ENCODE measurements around the gene C3orf49. TPM values are rescaled to one million over a fixed set of nuclear protein-coding genes. Genes with fewer than 3 reads are reported as not detected.

The C3orf49 gene
- total and polyA plus RNA-seq, 2 donors from 2014 or later, result not detected

DNA sequence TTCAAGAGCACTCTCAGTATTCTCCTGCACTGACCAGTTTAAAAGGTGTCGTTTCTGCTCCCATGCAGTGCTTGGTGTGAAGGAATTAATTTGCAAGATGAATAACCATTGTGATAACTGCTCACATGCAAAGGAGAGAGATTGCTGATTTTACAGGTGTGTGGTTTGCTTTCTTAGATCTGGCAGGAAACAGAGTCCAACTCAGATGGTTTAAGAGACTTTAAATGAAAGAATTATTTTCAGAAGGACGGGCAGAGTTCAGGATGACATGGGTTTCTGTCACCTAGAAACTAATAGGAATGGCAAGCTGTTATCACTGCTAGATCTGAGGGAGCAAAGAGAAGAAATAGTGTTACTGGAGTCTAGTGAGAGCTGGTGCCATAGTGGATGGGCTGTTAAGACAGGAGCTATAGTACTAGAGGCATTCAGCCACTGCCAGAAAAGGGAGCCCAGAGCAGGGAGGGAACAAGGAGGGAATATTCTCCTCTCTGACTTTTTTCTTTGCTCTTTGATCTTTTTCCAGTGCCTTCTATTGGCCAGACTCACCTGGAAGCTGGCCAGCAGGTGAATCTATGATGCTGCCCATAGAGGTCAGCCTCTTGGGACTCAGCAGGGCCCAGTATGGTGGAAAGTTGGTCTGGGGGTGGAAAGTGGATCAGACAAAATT lies 59.4 kb downstream of the C3orf49 start:
- Histone ChIP-seq H3K4me3 (ENCODE audit: low read length in 3 of 3) (no peak overlapping the region), H3K27ac (ENCODE audit: low read depth in 2 of 2, low read length in 2 of 2) (no peak overlapping the region), H3K27me3 (ENCODE audit: control insufficient read depth, insufficient read depth, low read length) (no peaks in the 10 kb centered on the region), H3K36me3 (ENCODE audit: control insufficient read depth in 2 of 3, insufficient read depth in 3 of 3, low read length in 3 of 3) (no peaks in the 10 kb centered on the region), H3K4me1 (ENCODE audit: control insufficient read depth in 2 of 3, insufficient read depth in 2 of 3, low read depth in 1 of 3, low read length in 3 of 3) (peaks cover 0 to 18% (median 3%) of the 10 kb centered on the region in 3 donors), H3K9me3 (ENCODE audit: control insufficient read depth in 2 of 3, insufficient read depth in 1 of 3, low read length in 3 of 3) (no peaks in the 10 kb centered on the region), H3K9ac (ENCODE audit: low read length in 3 of 3) (no peak overlapping the region)
- FAIRE-seq, result no peak
- no peak for DNase-seq
- intact Hi-C loops (cut with DNase I), result no loop called here
- TF ChIP-seq, protein P1, sequence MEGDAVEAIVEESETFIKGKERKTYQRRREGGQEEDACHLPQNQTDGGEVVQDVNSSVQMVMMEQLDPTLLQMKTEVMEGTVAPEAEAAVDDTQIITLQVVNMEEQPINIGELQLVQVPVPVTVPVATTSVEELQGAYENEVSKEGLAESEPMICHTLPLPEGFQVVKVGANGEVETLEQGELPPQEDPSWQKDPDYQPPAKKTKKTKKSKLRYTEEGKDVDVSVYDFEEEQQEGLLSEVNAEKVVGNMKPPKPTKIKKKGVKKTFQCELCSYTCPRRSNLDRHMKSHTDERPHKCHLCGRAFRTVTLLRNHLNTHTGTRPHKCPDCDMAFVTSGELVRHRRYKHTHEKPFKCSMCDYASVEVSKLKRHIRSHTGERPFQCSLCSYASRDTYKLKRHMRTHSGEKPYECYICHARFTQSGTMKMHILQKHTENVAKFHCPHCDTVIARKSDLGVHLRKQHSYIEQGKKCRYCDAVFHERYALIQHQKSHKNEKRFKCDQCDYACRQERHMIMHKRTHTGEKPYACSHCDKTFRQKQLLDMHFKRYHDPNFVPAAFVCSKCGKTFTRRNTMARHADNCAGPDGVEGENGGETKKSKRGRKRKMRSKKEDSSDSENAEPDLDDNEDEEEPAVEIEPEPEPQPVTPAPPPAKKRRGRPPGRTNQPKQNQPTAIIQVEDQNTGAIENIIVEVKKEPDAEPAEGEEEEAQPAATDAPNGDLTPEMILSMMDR (IDR thresholded peaks at IDR 0.05; ENCODE audit: borderline replicate concordance, extremely low read depth, insufficient read depth), result no peak

DNA sequence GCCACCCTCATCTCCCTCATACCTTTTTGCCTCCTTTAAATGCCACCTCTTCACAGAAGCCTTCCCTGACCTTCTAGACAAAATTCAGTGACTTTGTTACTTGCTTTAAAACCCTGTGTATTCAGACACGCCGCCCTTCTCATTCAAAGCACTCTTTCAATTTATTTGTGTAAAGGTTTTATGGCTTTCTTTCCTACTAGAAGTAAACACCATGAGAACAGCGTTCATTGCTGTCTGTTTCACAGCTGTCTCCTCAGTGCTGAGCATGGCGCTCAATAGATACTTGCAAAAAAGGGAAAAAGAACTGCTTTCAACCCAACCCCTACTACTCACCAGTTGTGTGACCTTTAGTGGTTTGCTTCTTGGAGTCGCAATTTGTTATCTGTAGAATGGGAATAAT lies 61.6 kb downstream of the C3orf49 start:
- no peak overlapping the region for H3K9ac ChIP-seq (ENCODE audit: low read length in 3 of 3)
- no peak for DNase-seq
- H3K27me3 ChIP-seq (ENCODE audit: control insufficient read depth, insufficient read depth, low read length), result no peaks in the 10 kb centered on the region
- TF ChIP-seq, protein P1 (IDR thresholded peaks at IDR 0.05; ENCODE audit: borderline replicate concordance, extremely low read depth, insufficient read depth), result no peak
- intact Hi-C loops (cut with DNase I), result no loop called here
- H3K9me3 ChIP-seq (ENCODE audit: control insufficient read depth in 2 of 3, insufficient read depth in 1 of 3, low read length in 3 of 3), result no peaks in the 10 kb centered on the region
- H3K4me3 ChIP-seq (ENCODE audit: low read length in 3 of 3), result no peak overlapping the region
- no peaks in the 10 kb centered on the region for H3K36me3 ChIP-seq (ENCODE audit: control insufficient read depth in 2 of 3, insufficient read depth in 3 of 3, low read length in 3 of 3)
- no peak for FAIRE-seq
- no peak overlapping the region for H3K27ac ChIP-seq (ENCODE audit: low read depth in 2 of 2, low read length in 2 of 2)
- peaks cover 0 to 17% (median 3%) of the 10 kb centered on the region in 3 donors for H3K4me1 ChIP-seq (ENCODE audit: control insufficient read depth in 2 of 3, insufficient read depth in 2 of 3, low read depth in 1 of 3, low read length in 3 of 3)

DNA sequence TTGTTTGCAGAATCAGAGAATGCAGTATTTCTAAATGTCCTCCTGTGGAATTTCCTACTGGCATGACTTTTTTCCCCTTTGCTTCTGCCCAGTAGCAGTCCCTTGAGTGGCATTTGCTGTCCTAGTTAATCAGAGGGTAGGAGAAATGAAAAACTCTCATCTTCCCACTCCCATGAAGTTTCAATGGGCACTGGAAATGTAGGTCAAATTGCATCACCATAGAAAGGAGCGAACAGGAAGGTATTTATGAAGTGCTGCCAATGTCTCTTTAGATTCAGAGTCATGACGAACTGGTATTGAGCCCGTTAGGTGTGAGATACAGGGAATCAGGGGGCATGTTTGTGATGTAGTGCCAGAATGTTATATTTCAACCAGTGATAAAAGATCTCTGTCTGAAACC lies 67.8 kb downstream of the C3orf49 start:
- H3K27me3 ChIP-seq (ENCODE audit: control insufficient read depth, insufficient read depth, low read length), result no peaks in the 10 kb centered on the region
- H3K9ac ChIP-seq (ENCODE audit: low read length in 3 of 3), result no peak overlapping the region
- no peak for FAIRE-seq
- H3K36me3 ChIP-seq (ENCODE audit: control insufficient read depth in 2 of 3, insufficient read depth in 3 of 3, low read length in 3 of 3), result no peaks in the 10 kb centered on the region
- peaks cover 0 to 6% (median 2%) of the 10 kb centered on the region in 3 donors for H3K4me1 ChIP-seq (ENCODE audit: control insufficient read depth in 2 of 3, insufficient read depth in 2 of 3, low read depth in 1 of 3, low read length in 3 of 3)
- DNase-seq, result no peak
- H3K4me3 ChIP-seq (ENCODE audit: low read length in 3 of 3), result no peak overlapping the region
- TF ChIP-seq, protein P1 (IDR thresholded peaks at IDR 0.05; ENCODE audit: borderline replicate concordance, extremely low read depth, insufficient read depth), result no peak
- H3K9me3 ChIP-seq (ENCODE audit: control insufficient read depth in 2 of 3, insufficient read depth in 1 of 3, low read length in 3 of 3), result no peaks in the 10 kb centered on the region
- no peak overlapping the region for H3K27ac ChIP-seq (ENCODE audit: low read depth in 2 of 2, low read length in 2 of 2)
- intact Hi-C loops (cut with DNase I), result no loop called here

DNA sequence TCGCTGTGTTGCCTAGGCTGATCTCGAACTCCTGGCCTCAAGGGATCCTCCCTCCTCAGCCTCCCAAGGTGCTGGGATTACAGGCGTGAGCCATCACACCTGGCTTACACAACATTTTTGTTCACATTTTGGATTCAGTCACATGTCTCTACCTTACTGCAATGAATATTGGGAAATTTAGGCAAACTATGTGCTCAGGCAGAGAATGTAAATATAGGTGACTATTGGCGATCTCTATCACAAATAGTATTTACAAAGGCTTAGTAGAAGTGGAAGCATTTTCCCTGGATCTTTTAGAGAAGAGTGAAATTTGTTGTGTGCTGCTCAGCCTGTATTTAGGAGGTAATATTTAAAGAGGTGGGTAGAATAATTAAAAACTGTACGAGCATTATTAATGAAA lies 72.4 kb downstream of the C3orf49 start:
- Histone ChIP-seq H3K27ac (ENCODE audit: low read depth in 2 of 2, low read length in 2 of 2) (no peak overlapping the region), H3K36me3 (ENCODE audit: control insufficient read depth in 2 of 3, insufficient read depth in 3 of 3, low read length in 3 of 3) (no peaks in the 10 kb centered on the region), H3K4me3 (ENCODE audit: low read length in 3 of 3) (no peak overlapping the region), H3K27me3 (ENCODE audit: control insufficient read depth, insufficient read depth, low read length) (no peaks in the 10 kb centered on the region), H3K9ac (ENCODE audit: low read length in 3 of 3) (no peak overlapping the region), H3K9me3 (ENCODE audit: control insufficient read depth in 2 of 3, insufficient read depth in 1 of 3, low read length in 3 of 3) (no peaks in the 10 kb centered on the region), H3K4me1 (ENCODE audit: control insufficient read depth in 2 of 3, insufficient read depth in 2 of 3, low read depth in 1 of 3, low read length in 3 of 3) (peaks cover 2 to 6% (median 4%) of the 10 kb centered on the region in 3 donors)
- TF ChIP-seq, protein P1 (IDR thresholded peaks at IDR 0.05; ENCODE audit: borderline replicate concordance, extremely low read depth, insufficient read depth), result no peak
- FAIRE-seq, result no peak
- intact Hi-C loops (cut with DNase I), result no loop called here
- no peak for DNase-seq

Data from kidney (tissue), 14 donors.